GM21528 (cell line): ENCODE measurements around the gene METAP2.

Source experiments
- ATAC-seq: cut with Tn5 transposase; IDR thresholded peaks from one replicate; pipeline ENCODE4 v1.9.1; 2021; ENCODE audit warnings: mild to moderate bottlenecking, moderate library complexity; ENCODE audit not compliant: unreplicated experiment, low FRiP score

The METAP2 gene

GRCh38 chr12:95547522-95548055 lies 73.6 kb downstream of the METAP2 start:
- ATAC-seq = no peak

GRCh38 chr12:95548056-95548538 lies 74.1 kb downstream of the METAP2 start:
- ATAC-seq = no peak

GRCh38 chr12:95548539-95549391 lies 74.8 kb downstream of the METAP2 start:
- no peak for ATAC-seq

GRCh38 chr12:95549392-95550084 lies 75.6 kb downstream of the METAP2 start:
- no peak for ATAC-seq

- ATAC-seq = no peak
Measured at GRCh38 chr12:95551305-95551704, 77.4 kb downstream of the METAP2 start, which contains the start of gene USP44. TSS of gene USP44 (minus strand) at chr12:95551476. CDS start at chr12:95534256, 17,220 bp downstream.

- ATAC-seq = no peak
Measured at GRCh38 chr12:95551913-95552516, 78.1 kb downstream of the METAP2 start.

- ATAC-seq = no peak
Measured at GRCh38 chr12:95553197-95553943, 79.4 kb downstream of the METAP2 start.

GRCh38 chr12:95554532-95555071 lies 80.7 kb downstream of the METAP2 start:
- ATAC-seq = no peak

- no peak for ATAC-seq
Measured at GRCh38 chr12:95557625-95558024, 83.7 kb downstream of the METAP2 start.
